Peyer's patch (tissue), 4 donors: ENCODE measurements around the gene B3GNT8.

Experiments
- CTCF ChIP-seq, 6 experiments: fragments of 450-650 bp in 4 of 6; fragments of 200-600 bp in 2 of 6; sonication (generic) in 1 of 6; IDR thresholded peaks; one replicate each; pipeline ENCODE4 v1.5.1; 2017 to 2019; ENCODE audit warnings: antibody characterized with exemption in 6 of 6, mild to moderate bottlenecking in 3 of 6, moderate library complexity in 1 of 6
- POLR2A ChIP-seq, 2 donors: fragments of 450-650 bp; IDR thresholded peaks; one replicate each; pipeline ENCODE4 v1.5.1; 2017; ENCODE audit warnings: antibody characterized with exemption in 2 of 2, mild to moderate bottlenecking in 2 of 2, moderate library complexity in 2 of 2

- TF ChIP-seq CTCF (IDR thresholded peaks at IDR 0.05) (peak in 2 of 6 experiments; percentile 26), POLR2A (IDR thresholded peaks at IDR 0.05) (no peak)
Observed at GRCh38 chr19:41408256-41408655, 18.9 kb downstream of the B3GNT8 start.
